ENCODE data around the gene TMEM117.
"Not testable (repeated sequence)": the region's sequence is repeated elsewhere in the genome, so short reads cannot be mapped to it uniquely, and the experiment has no call there.

The TMEM117 gene

DNA sequence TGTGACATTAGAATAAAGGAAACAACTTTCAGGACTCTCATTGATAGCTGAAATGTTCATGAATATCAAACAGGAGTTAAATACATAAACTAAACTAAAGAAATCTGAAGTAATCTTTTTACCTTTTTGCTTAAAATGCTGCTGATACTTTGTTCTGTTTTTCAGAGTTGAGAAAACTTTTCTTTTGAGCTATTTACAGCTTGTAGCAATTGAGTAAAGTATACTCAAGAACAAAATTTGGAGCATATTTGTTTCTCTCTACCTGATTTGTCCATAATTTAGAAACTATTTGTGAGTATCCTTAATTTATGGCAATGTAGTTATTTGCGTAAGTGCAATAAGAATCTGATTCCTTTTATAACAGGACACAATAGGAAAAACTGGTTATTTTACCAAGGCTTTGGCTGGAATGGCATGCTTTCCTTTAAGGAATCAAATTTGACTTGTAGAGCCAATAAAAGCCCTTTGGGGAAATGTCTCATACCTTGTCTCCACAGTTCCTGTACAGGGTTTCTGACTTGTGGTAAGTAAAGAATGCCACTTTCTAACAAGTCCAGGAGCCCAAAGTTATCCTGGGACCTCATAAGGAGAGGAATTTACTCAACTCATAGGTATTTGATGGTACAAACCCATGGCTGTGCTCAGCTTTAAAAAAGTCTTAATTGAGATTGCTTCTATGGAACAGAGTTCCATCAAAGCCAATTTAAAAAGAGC, 195.7 kb downstream of the TMEM117 start:
- H3K36me3 ChIP-seq (ENCODE audit: control insufficient read depth, insufficient read depth, low read length) = no peaks in the 10 kb centered on the region
- no peak overlapping the region for H3K4me3 ChIP-seq (ENCODE audit: insufficient read depth, low read depth, low read length)
- no peaks in the 10 kb centered on the region for H3K4me1 ChIP-seq (ENCODE audit: control insufficient read depth, insufficient read depth, low read length)
- H3K27ac ChIP-seq (ENCODE audit: insufficient read depth, low read depth, low read length, poor library complexity, severe bottlenecking) = no peak overlapping the region
- H3K27me3 ChIP-seq (ENCODE audit: control insufficient read depth, insufficient read depth, low read length, poor library complexity, severe bottlenecking) = no peaks in the 10 kb centered on the region
- WGBS, 2 experiments = 59% methylated on average over 1 of the region's 1 CpG; no CpG with 5 or more reads in 1 of the 2 experiments
- H3K9me3 ChIP-seq (ENCODE audit: control insufficient read depth, low read length) = no peaks in the 10 kb centered on the region

- 91 to 94% methylated on average over 5 of the region's 5 CpGs for WGBS, 2 experiments
- H3K4me3 ChIP-seq (ENCODE audit: insufficient read depth, low read depth, low read length) = no peak overlapping the region
- no peaks in the 10 kb centered on the region for H3K4me1 ChIP-seq (ENCODE audit: control insufficient read depth, insufficient read depth, low read length)
- H3K27ac ChIP-seq (ENCODE audit: insufficient read depth, low read depth, low read length, poor library complexity, severe bottlenecking) = no peak overlapping the region
- H3K36me3 ChIP-seq (ENCODE audit: control insufficient read depth, insufficient read depth, low read length) = no peaks in the 10 kb centered on the region
- H3K9me3 ChIP-seq (ENCODE audit: control insufficient read depth, low read length) = no peaks in the 10 kb centered on the region
- H3K27me3 ChIP-seq (ENCODE audit: control insufficient read depth, insufficient read depth, low read length, poor library complexity, severe bottlenecking) = no peaks in the 10 kb centered on the region
Observed at GRCh38 chr12:44034906-44035305, 199.0 kb downstream of the TMEM117 start.

DNA sequence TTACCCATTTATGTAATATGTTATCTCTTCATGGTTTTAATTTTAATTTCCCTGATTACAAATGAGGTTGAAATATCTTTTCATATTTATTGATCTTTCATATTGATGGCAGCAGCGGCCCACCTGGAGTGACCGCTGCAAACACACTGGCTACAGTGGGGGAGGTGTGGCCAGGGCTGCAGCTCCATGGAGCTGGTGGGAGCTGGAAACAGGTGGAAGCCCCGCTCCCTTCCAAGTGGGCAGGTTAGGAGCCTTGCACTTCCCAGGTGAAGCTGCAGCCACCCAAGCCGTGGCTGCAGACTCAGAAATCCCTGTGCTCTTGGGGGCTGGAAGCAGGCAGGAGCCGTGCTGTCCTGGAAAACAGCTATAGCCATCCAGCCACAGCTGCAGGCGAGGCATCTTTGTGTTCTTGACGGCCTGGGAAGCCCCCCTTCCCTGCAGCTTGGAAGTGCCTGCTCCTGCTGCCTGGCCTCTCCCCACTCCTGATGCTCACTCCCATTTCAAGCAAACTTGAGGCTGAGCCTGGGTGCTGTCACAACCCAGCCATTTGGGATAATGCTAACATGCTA, 201.1 kb downstream of the TMEM117 start:
- Histone ChIP-seq H3K4me1 (ENCODE audit: control insufficient read depth, insufficient read depth, low read length) (no peaks in the 10 kb centered on the region), H3K36me3 (ENCODE audit: control insufficient read depth, insufficient read depth, low read length) (no peaks in the 10 kb centered on the region), H3K27ac (ENCODE audit: insufficient read depth, low read depth, low read length, poor library complexity, severe bottlenecking) (no peak overlapping the region), H3K27me3 (ENCODE audit: control insufficient read depth, insufficient read depth, low read length, poor library complexity, severe bottlenecking) (no peaks in the 10 kb centered on the region), H3K4me3 (ENCODE audit: insufficient read depth, low read depth, low read length) (no peak overlapping the region), H3K9me3 (ENCODE audit: control insufficient read depth, low read length) (no peaks in the 10 kb centered on the region)
- 90 to 93% methylated on average over 7 of the region's 7 CpGs for WGBS, 2 experiments

GRCh38 chr12:44038411-44038810, 202.5 kb downstream of the TMEM117 start:
- H3K27ac ChIP-seq (ENCODE audit: insufficient read depth, low read depth, low read length, poor library complexity, severe bottlenecking) = no peak overlapping the region
- no peaks in the 10 kb centered on the region for H3K4me1 ChIP-seq (ENCODE audit: control insufficient read depth, insufficient read depth, low read length)
- no peak overlapping the region for H3K4me3 ChIP-seq (ENCODE audit: insufficient read depth, low read depth, low read length)
- H3K9me3 ChIP-seq (ENCODE audit: control insufficient read depth, low read length) = no peaks in the 10 kb centered on the region
- H3K36me3 ChIP-seq (ENCODE audit: control insufficient read depth, insufficient read depth, low read length) = no peaks in the 10 kb centered on the region
- H3K27me3 ChIP-seq (ENCODE audit: control insufficient read depth, insufficient read depth, low read length, poor library complexity, severe bottlenecking) = no peaks in the 10 kb centered on the region
- WGBS, 2 experiments = 87 to 94% methylated on average over 5 of the region's 5 CpGs

GRCh38 chr12:44044491-44044890, 208.6 kb downstream of the TMEM117 start:
- not testable (repeated sequence) for H3K4me1 ChIP-seq (ENCODE audit: control insufficient read depth, insufficient read depth, low read length); H3K27me3 ChIP-seq (ENCODE audit: control insufficient read depth, insufficient read depth, low read length, poor library complexity, severe bottlenecking); H3K9me3 ChIP-seq (ENCODE audit: control insufficient read depth, low read length); H3K27ac ChIP-seq (ENCODE audit: insufficient read depth, low read depth, low read length, poor library complexity, severe bottlenecking); H3K36me3 ChIP-seq (ENCODE audit: control insufficient read depth, insufficient read depth, low read length); H3K4me3 ChIP-seq (ENCODE audit: insufficient read depth, low read depth, low read length)
- WGBS, 2 experiments = 88 to 96% methylated on average over 2 of the region's 2 CpGs

GRCh38 chr12:44046732-44047417, 211.0 kb downstream of the TMEM117 start:
- H3K4me3 ChIP-seq (ENCODE audit: insufficient read depth, low read depth, low read length) = no peak overlapping the region
- no peak overlapping the region for H3K27ac ChIP-seq (ENCODE audit: insufficient read depth, low read depth, low read length, poor library complexity, severe bottlenecking)
- no peaks in the 10 kb centered on the region for H3K9me3 ChIP-seq (ENCODE audit: control insufficient read depth, low read length)
- no peaks in the 10 kb centered on the region for H3K27me3 ChIP-seq (ENCODE audit: control insufficient read depth, insufficient read depth, low read length, poor library complexity, severe bottlenecking)
- no peaks in the 10 kb centered on the region for H3K36me3 ChIP-seq (ENCODE audit: control insufficient read depth, insufficient read depth, low read length)
- no peaks in the 10 kb centered on the region for H3K4me1 ChIP-seq (ENCODE audit: control insufficient read depth, insufficient read depth, low read length)
- WGBS, 2 experiments = 88 to 96% methylated on average over 2 to 3 of the region's 3 CpGs

DNA sequence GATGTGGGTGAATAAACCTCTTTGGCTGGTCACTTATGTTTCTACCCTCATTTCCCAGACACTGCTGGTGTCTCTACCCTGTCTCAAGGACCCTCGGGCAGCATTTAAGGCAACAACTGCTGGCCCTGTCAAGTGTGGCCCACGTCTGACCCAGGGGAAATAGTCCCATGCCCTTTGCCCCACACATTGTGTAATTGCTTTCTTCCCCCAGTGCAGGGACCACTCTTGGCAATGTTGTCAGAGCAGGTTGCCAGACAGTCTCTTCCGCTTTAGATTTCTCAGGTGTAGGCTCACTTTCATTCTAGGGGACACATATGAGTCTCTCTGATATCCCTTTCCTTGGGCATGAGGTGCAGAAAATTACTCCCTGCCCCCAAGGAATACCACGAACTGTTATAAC, 216.7 kb downstream of the TMEM117 start:
- WGBS, 2 experiments = 85 to 87% methylated on average over 4 of the region's 4 CpGs
- Histone ChIP-seq H3K4me3 (ENCODE audit: insufficient read depth, low read depth, low read length) (no peak overlapping the region), H3K4me1 (ENCODE audit: control insufficient read depth, insufficient read depth, low read length) (no peaks in the 10 kb centered on the region), H3K9me3 (ENCODE audit: control insufficient read depth, low read length) (no peaks in the 10 kb centered on the region), H3K36me3 (ENCODE audit: control insufficient read depth, insufficient read depth, low read length) (no peaks in the 10 kb centered on the region), H3K27me3 (ENCODE audit: control insufficient read depth, insufficient read depth, low read length, poor library complexity, severe bottlenecking) (no peaks in the 10 kb centered on the region), H3K27ac (ENCODE audit: insufficient read depth, low read depth, low read length, poor library complexity, severe bottlenecking) (no peak overlapping the region)

- H3K4me3 ChIP-seq (ENCODE audit: insufficient read depth, low read depth, low read length) = no peak overlapping the region
- no peaks in the 10 kb centered on the region for H3K27me3 ChIP-seq (ENCODE audit: control insufficient read depth, insufficient read depth, low read length, poor library complexity, severe bottlenecking)
- no peaks in the 10 kb centered on the region for H3K36me3 ChIP-seq (ENCODE audit: control insufficient read depth, insufficient read depth, low read length)
- no peaks in the 10 kb centered on the region for H3K4me1 ChIP-seq (ENCODE audit: control insufficient read depth, insufficient read depth, low read length)
- no peak overlapping the region for H3K27ac ChIP-seq (ENCODE audit: insufficient read depth, low read depth, low read length, poor library complexity, severe bottlenecking)
- no peaks in the 10 kb centered on the region for H3K9me3 ChIP-seq (ENCODE audit: control insufficient read depth, low read length)
- 91 to 98% methylated on average over 2 of the region's 3 CpGs for WGBS, 2 experiments
Observed at GRCh38 chr12:44053549-44054127, 217.8 kb downstream of the TMEM117 start.

DNA sequence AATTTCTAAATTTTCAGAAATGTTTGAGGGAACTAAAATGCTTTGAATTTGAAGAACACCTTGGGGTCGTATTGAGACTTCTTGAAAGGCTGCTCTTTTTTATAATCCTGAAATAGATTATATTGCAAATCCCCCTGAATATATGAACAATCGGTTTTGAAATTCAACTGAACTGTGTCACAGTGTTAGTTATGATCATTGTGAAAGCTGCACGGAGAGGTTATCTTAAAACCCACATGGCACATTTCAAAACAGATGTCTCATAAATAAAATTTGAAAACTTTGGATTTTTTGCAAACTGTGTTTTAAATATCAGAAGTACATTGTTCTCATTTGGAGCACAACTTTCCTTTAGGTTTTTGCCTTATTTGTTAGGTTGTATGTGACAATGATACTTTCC, 218.4 kb downstream of the TMEM117 start:
- Histone ChIP-seq H3K4me3 (ENCODE audit: insufficient read depth, low read depth, low read length) (no peak overlapping the region), H3K9me3 (ENCODE audit: control insufficient read depth, low read length) (no peaks in the 10 kb centered on the region), H3K4me1 (ENCODE audit: control insufficient read depth, insufficient read depth, low read length) (no peaks in the 10 kb centered on the region), H3K27me3 (ENCODE audit: control insufficient read depth, insufficient read depth, low read length, poor library complexity, severe bottlenecking) (no peaks in the 10 kb centered on the region), H3K36me3 (ENCODE audit: control insufficient read depth, insufficient read depth, low read length) (no peaks in the 10 kb centered on the region), H3K27ac (ENCODE audit: insufficient read depth, low read depth, low read length, poor library complexity, severe bottlenecking) (no peak overlapping the region)
- 96% methylated on average over 3 of the region's 3 CpGs; no CpG with 5 or more reads in 1 of the 2 experiments for WGBS, 2 experiments

DNA sequence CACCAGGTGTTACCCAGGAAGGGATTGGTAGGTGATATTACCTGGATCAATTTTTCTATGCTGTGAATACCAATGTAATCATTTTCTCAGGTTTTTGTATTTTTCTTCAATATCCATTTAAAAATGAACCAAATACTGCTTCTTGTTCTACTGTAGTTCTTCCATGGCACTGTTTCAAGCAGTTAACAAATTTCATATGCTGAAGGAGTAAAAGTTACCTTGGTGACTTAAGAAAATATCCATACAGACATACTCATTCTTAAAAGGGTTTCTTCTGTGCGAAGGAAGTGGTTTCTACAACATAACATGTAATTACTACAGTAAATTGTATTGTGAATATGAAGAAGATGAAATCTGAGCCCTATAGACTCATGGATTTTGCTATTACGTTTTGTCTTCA, 222.5 kb downstream of the TMEM117 start:
- no peaks in the 10 kb centered on the region for H3K27me3 ChIP-seq (ENCODE audit: control insufficient read depth, insufficient read depth, low read length, poor library complexity, severe bottlenecking)
- no peaks in the 10 kb centered on the region for H3K4me1 ChIP-seq (ENCODE audit: control insufficient read depth, insufficient read depth, low read length)
- H3K9me3 ChIP-seq (ENCODE audit: control insufficient read depth, low read length) = no peaks in the 10 kb centered on the region
- H3K27ac ChIP-seq (ENCODE audit: insufficient read depth, low read depth, low read length, poor library complexity, severe bottlenecking) = no peak overlapping the region
- H3K4me3 ChIP-seq (ENCODE audit: insufficient read depth, low read depth, low read length) = no peak overlapping the region
- H3K36me3 ChIP-seq (ENCODE audit: control insufficient read depth, insufficient read depth, low read length) = no peaks in the 10 kb centered on the region
- 90 to 100% methylated on average over 1 of the region's 2 CpGs for WGBS, 2 experiments
